Liver (tissue), 9 donors: ENCODE data around the gene KLF12. TPM values are rescaled to one million over a fixed set of nuclear protein-coding genes. Genes with fewer than 3 reads are reported as not detected.

Experiments
- DNase-seq: peaks from one replicate; pipeline ENCODE4 v3.0.0-alpha.2; 2017; ENCODE audit warnings: low spot score
- H3K27ac ChIP-seq, 2 donors: one replicate each; pipeline ENCODE4 v1.7.0; 2013; ENCODE audit warnings: inconsistent platforms in 2 of 2, low read length in 2 of 2, control low read depth in 1 of 2, low read depth in 1 of 2, mild to moderate bottlenecking in 1 of 2
- H3K27me3 ChIP-seq, 4 donors: one replicate each; pipeline versions ENCODE4 v1.6.1 to v1.7.0; 2013; ENCODE audit warnings: low read length in 3 of 4, inconsistent platforms in 1 of 4, mild to moderate bottlenecking in 1 of 4, moderate library complexity in 1 of 4; ENCODE audit not compliant: control insufficient read depth in 4 of 4, insufficient read depth in 4 of 4
- H3K36me3 ChIP-seq, 4 donors: one replicate each; pipeline versions ENCODE4 v1.6.1 to v1.7.0; 2013; ENCODE audit warnings: low read length in 3 of 4, mild to moderate bottlenecking in 3 of 4, low read depth in 1 of 4, moderate library complexity in 1 of 4; ENCODE audit not compliant: control insufficient read depth in 4 of 4, insufficient read depth in 3 of 4
- H3K4me1 ChIP-seq, 4 donors: one replicate each; pipeline versions ENCODE4 v1.6.1 to v1.7.0; 2013; ENCODE audit warnings: low read length in 3 of 4, mild to moderate bottlenecking in 3 of 4, moderate library complexity in 1 of 4; ENCODE audit not compliant: control insufficient read depth in 4 of 4, insufficient read depth in 4 of 4
- H3K4me3 ChIP-seq, 3 donors: one replicate each; pipeline versions ENCODE4 v1.6.1 to v1.7.0; 2013; ENCODE audit warnings: low read length in 3 of 3, control low read depth in 1 of 3, low read depth in 1 of 3, mild to moderate bottlenecking in 1 of 3
- H3K9ac ChIP-seq, 2 donors: one replicate each; pipeline ENCODE4 v1.7.0; 2013; ENCODE audit warnings: low read length in 2 of 2, mild to moderate bottlenecking in 2 of 2, moderate library complexity in 2 of 2, control low read depth in 1 of 2, low read depth in 1 of 2
- H3K9me3 ChIP-seq, 4 donors: one replicate each; pipeline versions ENCODE4 v1.6.1 to v1.7.0; 2013; ENCODE audit warnings: low read length in 3 of 4; ENCODE audit not compliant: control insufficient read depth in 4 of 4
- EGR1 ChIP-seq, 2 donors: IDR thresholded peaks; 2 replicates each; pipeline ENCODE4 v1.6.1; 2016 to 2018; ENCODE audit warnings: antibody characterized with exemption in 2 of 2, low read depth in 2 of 2
- GABPA ChIP-seq, 2 donors: IDR thresholded peaks in 1 of 2; conservative IDR thresholded peaks in 1 of 2; 2 replicates each; pipeline ENCODE4 v1.6.1; 2016; ENCODE audit warnings: antibody characterized with exemption in 2 of 2, mild to moderate bottlenecking in 1 of 2, moderate library complexity in 1 of 2
- HNF4A ChIP-seq, 2 donors: conservative IDR thresholded peaks; 2 replicates each; pipeline ENCODE4 v1.6.1; 2016; ENCODE audit warnings: antibody characterized with exemption in 2 of 2, mild to moderate bottlenecking in 2 of 2
- HNF4G ChIP-seq: IDR thresholded peaks from 2 replicates; pipeline ENCODE4 v1.6.1; 2016; ENCODE audit warnings: antibody characterized with exemption
- JUND ChIP-seq, 2 donors: IDR thresholded peaks; 2 replicates each; pipeline ENCODE4 v1.6.1; 2016; ENCODE audit warnings: antibody characterized with exemption in 2 of 2
- RAD21 ChIP-seq, 2 donors: IDR thresholded peaks; 2 replicates each; pipeline ENCODE4 v1.6.1; 2016; ENCODE audit warnings: antibody characterized with exemption in 2 of 2, mild to moderate bottlenecking in 2 of 2
- RXRA ChIP-seq, 2 donors: IDR thresholded peaks; 2 replicates each; pipeline ENCODE4 v1.6.1; 2017 to 2018; ENCODE audit warnings: antibody characterized with exemption in 2 of 2, mild to moderate bottlenecking in 1 of 2
- SP1 ChIP-seq: IDR thresholded peaks from 2 replicates; pipeline ENCODE4 v1.6.1; 2018; ENCODE audit warnings: antibody characterized with exemption, mild to moderate bottlenecking
- TAF1 ChIP-seq: conservative IDR thresholded peaks from 2 replicates; pipeline ENCODE4 v1.6.1; 2016; ENCODE audit warnings: antibody characterized with exemption, mild to moderate bottlenecking
- YY1 ChIP-seq: IDR thresholded peaks from 2 replicates; pipeline ENCODE4 v1.6.1; 2016; ENCODE audit warnings: antibody characterized with exemption, mild to moderate bottlenecking
- WGBS: extraction: QIAGEN DNeasy Blood & Tissue Kit; methylation state at CpG from one replicate; pipeline ENCODE4 v1.1.7; 2013; 5-methylcytosine and 5-hydroxymethylcytosine counted together
- polyA plus RNA-seq, 2 donors: library from polyadenylated mRNA; stranded (reverse) in 1 of 2; unstranded in 1 of 2; fragments of 200-250 nt in 1 of 2; fragments of >200 nt in 1 of 2; fragmentation: Nextera tagmentation in 1 of 2; extraction: Ambion mirVana in 1 of 2; gene quantifications; one replicate each; pipeline versions ENCODE4 v1.2.1 to v1.2.3, GENCODE V29; 2013 to 2015
- total RNA-seq, 2 donors: library from RNA; depleted of rRNA; stranded (reverse); fragments of >200 nt; gene quantifications; one replicate each; pipeline ENCODE4 v1.2.3, GENCODE V29; 2014
- TF ChIP-seq, protein P1 (sequence below): fragments of 150-350 bp; IDR thresholded peaks from 2 replicates; pipeline ENCODE4 v1.5.1; 2017; ENCODE audit warnings: improper control_type of control experiment, low read depth, low read length; ENCODE audit not compliant: missing input control
- TF ChIP-seq, protein P2 (sequence below): IDR thresholded peaks from 2 replicates; pipeline ENCODE4 v1.6.1; 2016; ENCODE audit warnings: antibody characterized with exemption
- TF ChIP-seq, protein P3 (sequence below): IDR thresholded peaks from 2 replicates; pipeline ENCODE4 v1.6.1; 2016; ENCODE audit warnings: antibody characterized with exemption
- TF ChIP-seq, protein P4 (sequence below): IDR thresholded peaks from 2 replicates; pipeline ENCODE4 v1.6.1; 2016; ENCODE audit warnings: antibody characterized with exemption
- donor health status: healthy.
- donor health status: healthy.
- donor health status: healthy.
- donor health status: healthy.
- donor health status: healthy.

The KLF12 gene
- total and polyA plus RNA-seq, 4 donors, result 2.4 to 15.9 (median 11.3) TPM

DNA sequence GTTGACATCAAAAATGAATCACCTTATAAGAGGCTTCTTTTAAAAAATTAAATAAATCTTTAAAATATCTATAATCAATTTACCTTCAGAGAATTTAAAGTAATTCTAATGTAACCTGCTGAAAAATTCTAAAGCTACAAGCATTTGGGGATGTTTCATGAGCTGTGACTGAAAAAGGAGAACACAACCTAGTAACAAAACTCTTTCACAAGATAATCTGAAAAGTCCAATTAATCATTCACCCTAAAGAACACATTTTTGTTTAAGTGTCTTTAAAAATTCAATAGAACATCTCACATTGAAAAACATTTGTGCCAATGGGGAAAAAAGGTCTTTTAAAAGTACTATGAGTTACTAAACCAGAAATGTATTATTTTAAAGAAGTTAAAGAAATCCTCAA, 22.8 kb downstream of the KLF12 start:
- TF ChIP-seq RAD21 (IDR thresholded peaks at IDR 0.05) (peak in 1 of 2 donors; percentile 33), JUND (IDR thresholded peaks at IDR 0.05) (peak in 1 of 2 donors; percentile 25), RXRA (IDR thresholded peaks at IDR 0.05) (no peak), HNF4G (peak; percentile 3), TAF1 (peak; percentile 39)
- TF ChIP-seq, protein P1, sequence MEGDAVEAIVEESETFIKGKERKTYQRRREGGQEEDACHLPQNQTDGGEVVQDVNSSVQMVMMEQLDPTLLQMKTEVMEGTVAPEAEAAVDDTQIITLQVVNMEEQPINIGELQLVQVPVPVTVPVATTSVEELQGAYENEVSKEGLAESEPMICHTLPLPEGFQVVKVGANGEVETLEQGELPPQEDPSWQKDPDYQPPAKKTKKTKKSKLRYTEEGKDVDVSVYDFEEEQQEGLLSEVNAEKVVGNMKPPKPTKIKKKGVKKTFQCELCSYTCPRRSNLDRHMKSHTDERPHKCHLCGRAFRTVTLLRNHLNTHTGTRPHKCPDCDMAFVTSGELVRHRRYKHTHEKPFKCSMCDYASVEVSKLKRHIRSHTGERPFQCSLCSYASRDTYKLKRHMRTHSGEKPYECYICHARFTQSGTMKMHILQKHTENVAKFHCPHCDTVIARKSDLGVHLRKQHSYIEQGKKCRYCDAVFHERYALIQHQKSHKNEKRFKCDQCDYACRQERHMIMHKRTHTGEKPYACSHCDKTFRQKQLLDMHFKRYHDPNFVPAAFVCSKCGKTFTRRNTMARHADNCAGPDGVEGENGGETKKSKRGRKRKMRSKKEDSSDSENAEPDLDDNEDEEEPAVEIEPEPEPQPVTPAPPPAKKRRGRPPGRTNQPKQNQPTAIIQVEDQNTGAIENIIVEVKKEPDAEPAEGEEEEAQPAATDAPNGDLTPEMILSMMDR, result no peak
- TF ChIP-seq, protein P2, sequence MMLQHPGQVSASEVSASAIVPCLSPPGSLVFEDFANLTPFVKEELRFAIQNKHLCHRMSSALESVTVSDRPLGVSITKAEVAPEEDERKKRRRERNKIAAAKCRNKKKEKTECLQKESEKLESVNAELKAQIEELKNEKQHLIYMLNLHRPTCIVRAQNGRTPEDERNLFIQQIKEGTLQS, result no peak
- DNase-seq, result no peak
- Histone ChIP-seq H3K4me3 (no peak overlapping the region), H3K9ac (no peak overlapping the region), H3K27ac (peak overlapping the region in 1 of 2 donors; percentile 48), H3K27me3 (no peaks in the 10 kb centered on the region), H3K36me3 (no peaks in the 10 kb centered on the region), H3K9me3 (no peaks in the 10 kb centered on the region), H3K4me1 (peaks cover 3 to 49% (median 23%) of the 10 kb centered on the region in 4 donors)

DNA sequence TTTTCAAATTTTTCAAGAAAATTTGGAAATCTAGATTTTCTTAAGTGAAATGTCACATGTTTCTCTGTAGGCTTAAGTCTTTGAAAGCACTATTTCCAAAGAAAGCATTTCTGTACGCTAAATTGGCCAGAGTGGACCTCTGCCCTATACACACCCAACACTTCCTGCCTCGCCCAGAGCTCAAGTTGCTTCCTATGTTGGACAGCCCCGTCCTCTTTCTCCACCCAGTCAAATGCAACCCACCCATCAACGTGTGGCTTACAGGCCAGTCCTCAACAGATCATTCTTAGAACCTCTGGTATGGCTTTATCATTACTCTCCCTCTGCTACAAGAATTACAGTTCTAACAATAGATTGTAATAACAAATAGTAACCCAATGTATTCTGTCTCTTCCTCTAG, 24.2 kb downstream of the KLF12 start:
- H3K9me3 ChIP-seq, result no peaks in the 10 kb centered on the region
- no peak overlapping the region for H3K9ac ChIP-seq
- no peaks in the 10 kb centered on the region for H3K36me3 ChIP-seq
- no peak overlapping the region for H3K4me3 ChIP-seq
- no peaks in the 10 kb centered on the region for H3K27me3 ChIP-seq
- TF ChIP-seq GABPA (IDR thresholded peaks at IDR 0.05 in 1 of 2, conservative IDR thresholded peaks at IDR 0.05 in 1 of 2) (no peak), YY1 (no peak), HNF4A (conservative IDR thresholded peaks at IDR 0.05) (peak in 1 of 2 donors; percentile 5), RXRA (IDR thresholded peaks at IDR 0.05) (no peak), EGR1 (IDR thresholded peaks at IDR 0.05; ENCODE audit: low read depth in 2 of 2) (no peak), HNF4G (no peak)
- TF ChIP-seq, protein P2, result no peak
- WGBS, result 64% methylated on average over 4 of the region's 4 CpGs
- peaks cover 3 to 44% (median 21%) of the 10 kb centered on the region in 4 donors for H3K4me1 ChIP-seq
- peak overlapping the region in 1 of 2 donors; percentile 41 for H3K27ac ChIP-seq
- DNase-seq, result no peak

DNA sequence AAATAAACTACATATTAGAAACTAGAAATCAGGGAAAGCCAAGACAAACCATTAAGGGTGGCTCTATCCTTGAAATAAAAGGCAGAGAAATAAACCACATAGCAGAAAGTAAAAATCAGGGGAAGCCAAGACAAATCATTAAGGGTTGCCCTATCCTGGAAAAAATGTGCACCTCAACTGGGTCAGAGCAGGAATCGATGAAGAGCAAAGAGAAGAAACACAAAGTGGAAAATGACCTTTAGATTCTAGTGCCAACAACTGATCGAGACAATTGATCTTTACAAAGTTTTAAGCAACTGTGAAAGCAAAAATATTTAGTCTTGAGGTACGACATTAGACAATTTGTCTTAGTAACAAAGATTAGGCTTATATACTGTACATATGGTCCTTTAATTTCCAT, 26.6 kb downstream of the KLF12 start:
- H3K27me3 ChIP-seq, result no peaks in the 10 kb centered on the region
- WGBS, result 49% methylated on average over 3 of the region's 3 CpGs
- peak; percentile 79 to 94 for TF ChIP-seq HNF4A (conservative IDR thresholded peaks at IDR 0.05)
- no peak for TF ChIP-seq TAF1
- TF ChIP-seq, protein P3, sequence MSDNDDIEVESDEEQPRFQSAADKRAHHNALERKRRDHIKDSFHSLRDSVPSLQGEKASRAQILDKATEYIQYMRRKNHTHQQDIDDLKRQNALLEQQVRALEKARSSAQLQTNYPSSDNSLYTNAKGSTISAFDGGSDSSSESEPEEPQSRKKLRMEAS, result no peak
- TF ChIP-seq, protein P4, sequence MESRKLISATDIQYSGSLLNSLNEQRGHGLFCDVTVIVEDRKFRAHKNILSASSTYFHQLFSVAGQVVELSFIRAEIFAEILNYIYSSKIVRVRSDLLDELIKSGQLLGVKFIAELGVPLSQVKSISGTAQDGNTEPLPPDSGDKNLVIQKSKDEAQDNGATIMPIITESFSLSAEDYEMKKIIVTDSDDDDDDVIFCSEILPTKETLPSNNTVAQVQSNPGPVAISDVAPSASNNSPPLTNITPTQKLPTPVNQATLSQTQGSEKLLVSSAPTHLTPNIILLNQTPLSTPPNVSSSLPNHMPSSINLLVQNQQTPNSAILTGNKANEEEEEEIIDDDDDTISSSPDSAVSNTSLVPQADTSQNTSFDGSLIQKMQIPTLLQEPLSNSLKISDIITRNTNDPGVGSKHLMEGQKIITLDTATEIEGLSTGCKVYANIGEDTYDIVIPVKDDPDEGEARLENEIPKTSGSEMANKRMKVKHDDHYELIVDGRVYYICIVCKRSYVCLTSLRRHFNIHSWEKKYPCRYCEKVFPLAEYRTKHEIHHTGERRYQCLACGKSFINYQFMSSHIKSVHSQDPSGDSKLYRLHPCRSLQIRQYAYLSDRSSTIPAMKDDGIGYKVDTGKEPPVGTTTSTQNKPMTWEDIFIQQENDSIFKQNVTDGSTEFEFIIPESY, result peak; percentile 17
- TF ChIP-seq HNF4G, result peak; percentile 45
- TF ChIP-seq SP1, result peak; percentile 37
- TF ChIP-seq, protein P2, result no peak
- no peak for TF ChIP-seq EGR1 (IDR thresholded peaks at IDR 0.05; ENCODE audit: low read depth in 2 of 2)
- TF ChIP-seq RAD21 (IDR thresholded peaks at IDR 0.05), result peak; percentile 5 to 63
- peak; percentile 47 to 66 for TF ChIP-seq RXRA (IDR thresholded peaks at IDR 0.05)
- peak in 1 of 2 donors; percentile 38 for TF ChIP-seq JUND (IDR thresholded peaks at IDR 0.05)
- TF ChIP-seq YY1, result peak; percentile 25
- H3K36me3 ChIP-seq, result no peaks in the 10 kb centered on the region
- no peak for DNase-seq
- no peaks in the 10 kb centered on the region for H3K9me3 ChIP-seq
- peak overlapping the region in 2 of 3 donors; percentile 13 for H3K4me3 ChIP-seq
- peaks cover 6 to 43% (median 21%) of the 10 kb centered on the region in 4 donors for H3K4me1 ChIP-seq
- peak overlapping the region; percentile 15 to 50 for H3K27ac ChIP-seq
- H3K9ac ChIP-seq, result no peak overlapping the region
